Pancreas (tissue), 10 donors: ENCODE results near the gene CTNNB1. TPM values are rescaled to one million over a fixed set of nuclear protein-coding genes. Genes with fewer than 3 reads are reported as not detected.
A peak's percentile ranks its signal among the peaks of the same experiment; 100 is the strongest.

Experiments used
- ATAC-seq, 4 donors: fragments of 200-7000 bp; cut with Tn5 transposase; one replicate each; pipeline versions ENCODE4 v1.8.0 to v1.9.1; 2020; ENCODE audit warnings: mild to moderate bottlenecking in 4 of 4, moderate library complexity in 4 of 4
- DNase-seq, 6 donors: peaks; one replicate each; pipeline ENCODE4 v3.0.0-alpha.2; 2020
- FAIRE-seq: peaks from 2 replicates; lab custom pipeline; 2012; peaks lifted over from hg19 to GRCh38; lab: Jason Lieb, UNC
- H3K27ac ChIP-seq, 4 donors: fragments of 200-600 bp; sonication (generic); 1 replicate in 3 of 4; 2 replicates in 1 of 4; pipeline versions ENCODE4 v1.5.0 to v1.8.0; 2020
- H3K27me3 ChIP-seq, 4 donors: fragments of 200-600 bp; one replicate each; pipeline ENCODE4 v1.8.0; 2021
- H3K36me3 ChIP-seq, 3 donors: fragments of 200-600 bp; sonication (generic) in 1 of 3; one replicate each; pipeline versions ENCODE4 v1.5.0 to v1.8.0; 2020 to 2021
- H3K4me1 ChIP-seq, 3 donors: fragments of 200-600 bp; one replicate each; pipeline ENCODE4 v1.8.0; 2021
- H3K4me3 ChIP-seq, 4 donors: fragments of 200-600 bp; sonication (generic) in 2 of 4; one replicate each; pipeline versions ENCODE4 v1.5.0 to v1.8.0; 2020 to 2021
- H3K9me3 ChIP-seq, 4 donors: fragments of 200-600 bp; one replicate each; pipeline ENCODE4 v1.8.0; 2021
- CTCF ChIP-seq, 4 donors: fragments of 200-600 bp; sonication (generic) in 3 of 4; IDR thresholded peaks; one replicate each; pipeline versions ENCODE4 v1.5.0 to v1.8.0; 2021; ENCODE audit warnings: antibody characterized with exemption in 4 of 4
- WGBS, 2 donors: extraction: QIAGEN DNeasy Blood & Tissue Kit; methylation state at CpG; one replicate each; pipeline ENCODE4 v1.1.7; 2013; 5-methylcytosine and 5-hydroxymethylcytosine counted together
- intact Hi-C, 3 donors: fragments of 100-400 bp; cut with DNase I; formaldehyde crosslinking; loops; one replicate each; pipeline versions ENCODE4 v1.11.1 to v1.14.2; 2022
- polyA plus RNA-seq, 2 donors: library from polyadenylated mRNA; stranded (reverse); fragments of 200-250 nt; gene quantifications; one replicate each; pipeline ENCODE4 v1.2.3, GENCODE V29; 2013
- total RNA-seq, 6 donors: library from RNA; stranded (reverse); fragmentation: NEBNext Ultra II Directional in 4 of 6; extraction: Animal tissue kit (Norgen Biotek cat#: 25700) in 4 of 6; gene quantifications; one replicate each; pipeline versions ENCODE4 v1.2.1 to v1.2.4, GENCODE V29; 2021 to 2023
- donor health status: healthy with polysubstance abuse.
- donor health status: DM: no; HTN: no; CAD: no; lungs with moderate emphysema.
- donor health status: DM: no; HTN: no; CAD: no.
- donor health status: control.
- donor health status: control.
- donor health status: Bipolar disorder and iron deficiency.
- donor health status: DM: yes; HTN: yes; CAD: no.
- donor health status: DM: no; HTN: no; CAD: no.
- donor health status: DM: no; HTN: no; CAD: no.
- donor health status: DM: yes; HTN: yes; CAD: no.

The CTNNB1 gene
- total and polyA plus RNA-seq, 8 donors = 51.7 to 228 (median 112) TPM

- DNase-seq (no peak), ATAC-seq (peak in 1 of 4 donors; percentile 8), FAIRE-seq (no peak)
- 83 to 87% methylated on average over 6 of the region's 6 CpGs for WGBS, 2 donors
- Histone ChIP-seq H3K27ac (no peak overlapping the region), H3K27me3 (no peaks in the 10 kb centered on the region), H3K36me3 (peaks cover 0 to 4% (median 0%) of the 10 kb centered on the region in 3 donors), H3K4me1 (peaks cover 0 to 3% (median 0%) of the 10 kb centered on the region in 3 donors), H3K4me3 (no peak overlapping the region), H3K9me3 (no peaks in the 10 kb centered on the region)
- no peak for TF ChIP-seq CTCF (IDR thresholded peaks at IDR 0.05)
- intact Hi-C loops = no loop called here
These were observed 45.5 kb downstream of the CTNNB1 start for GRCh38 chr3:41244620-41245336.

- intact Hi-C loops = no loop called here
- no peak for ATAC-seq
These were observed 48.0 kb downstream of the CTNNB1 start for GRCh38 chr3:41247055-41248004.

GRCh38 chr3:41248525-41248924 lies 49.2 kb downstream of the CTNNB1 start:
- DNase-seq = no peak

More at GRCh38 chr3:41247055-41248004, 48.0 kb downstream of the CTNNB1 start:
- H3K4me1 ChIP-seq = no peaks in the 10 kb centered on the region
- H3K4me3 ChIP-seq = no peak overlapping the region
- H3K36me3 ChIP-seq = no peaks in the 10 kb centered on the region
- no peak for TF ChIP-seq CTCF (IDR thresholded peaks at IDR 0.05)
- H3K27me3 ChIP-seq = no peaks in the 10 kb centered on the region
- 82 to 83% methylated on average over 12 of the region's 12 CpGs for WGBS, 2 donors
- peak overlapping the region in 1 of 4 donors; percentile 42 for H3K27ac ChIP-seq
- FAIRE-seq = no peak
- no peaks in the 10 kb centered on the region for H3K9me3 ChIP-seq
- DNase-seq = peak in 1 of 6 donors; percentile 33

GRCh38 chr3:41249318-41249717 lies 50.0 kb downstream of the CTNNB1 start:
- no peaks in the 10 kb centered on the region for H3K9me3 ChIP-seq
- ATAC-seq = no peak

More at GRCh38 chr3:41248525-41248924, 49.2 kb downstream of the CTNNB1 start:
- ATAC-seq (peak; percentile 35 to 63 (median 42)), FAIRE-seq (no peak)
- intact Hi-C loops = no loop called here
- no peaks in the 10 kb centered on the region for H3K36me3 ChIP-seq
- no peak for TF ChIP-seq CTCF (IDR thresholded peaks at IDR 0.05)
- 58 to 66% methylated on average over 3 of the region's 3 CpGs for WGBS, 2 donors
- no peak overlapping the region for H3K4me3 ChIP-seq
- H3K27ac ChIP-seq = peak overlapping the region in 1 of 4 donors; percentile 42
- no peaks in the 10 kb centered on the region for H3K9me3 ChIP-seq
- H3K4me1 ChIP-seq = no peaks in the 10 kb centered on the region
- H3K27me3 ChIP-seq = no peaks in the 10 kb centered on the region

More at GRCh38 chr3:41249318-41249717, 50.0 kb downstream of the CTNNB1 start:
- Histone ChIP-seq H3K4me1 (no peaks in the 10 kb centered on the region), H3K4me3 (no peak overlapping the region), H3K27me3 (no peaks in the 10 kb centered on the region), H3K27ac (no peak overlapping the region), H3K36me3 (no peaks in the 10 kb centered on the region)
- TF ChIP-seq CTCF (IDR thresholded peaks at IDR 0.05) = no peak
- intact Hi-C loops = no loop called here
- FAIRE-seq (no peak), DNase-seq (peak in 1 of 6 donors; percentile 32)
- 93% methylated on average over 3 of the region's 3 CpGs for WGBS, 2 donors
